OCI-LY1 (cell line): ENCODE data around the gene RENBP.
A peak's percentile ranks its signal among the peaks of the same experiment; 100 is the strongest.

Experiments used
- H2AFZ ChIP-seq: fragments of 200-600 bp; sonication (generic), shearing (Covaris generic); 2 replicates; pipeline ENCODE4 v1.6.0; 2014; ENCODE audit warnings: antibody characterized with exemption, mild to moderate bottlenecking, low read length
- H3F3A ChIP-seq: fragments of 200-600 bp; sonication (generic), shearing (Covaris generic); 2 replicates; pipeline ENCODE4 v1.6.0; 2014; ENCODE audit warnings: mild to moderate bottlenecking, antibody characterized with exemption, low read length, moderate library complexity; ENCODE audit not compliant: insufficient read depth
- H3K27ac ChIP-seq: fragments of 200-600 bp; sonication (generic); 2 replicates; pipeline ENCODE4 v1.5.1; 2014; ENCODE audit warnings: low read length, mixed run types, mild to moderate bottlenecking, low read depth; ENCODE audit not compliant: poor library complexity, severe bottlenecking
- H3K27me3 ChIP-seq: fragments of 200-600 bp; sonication (generic); 2 replicates; pipeline ENCODE4 v1.6.0; 2014; ENCODE audit warnings: antibody characterized with exemption, mild to moderate bottlenecking, low read length, moderate library complexity; ENCODE audit not compliant: insufficient read depth
- H3K36me3 ChIP-seq: fragments of 200-600 bp; sonication (generic); 2 replicates; pipeline ENCODE4 v1.6.1; 2014; ENCODE audit warnings: mild to moderate bottlenecking, antibody characterized with exemption, low read length, moderate library complexity, mixed read lengths; ENCODE audit not compliant: insufficient read depth
- H3K4me1 ChIP-seq: fragments of 200-600 bp; sonication (generic); 2 replicates; pipeline ENCODE4 v1.5.1; 2014; ENCODE audit warnings: mild to moderate bottlenecking, low read length, moderate library complexity; ENCODE audit not compliant: insufficient read depth, severe bottlenecking
- H3K4me2 ChIP-seq: fragments of 200-600 bp; sonication (generic), shearing (Covaris generic); 2 replicates; pipeline ENCODE4 v1.6.1; 2014; ENCODE audit warnings: low read length
- H3K4me3 ChIP-seq: fragments of 200-600 bp; sonication (generic); 2 replicates; pipeline ENCODE4 v1.5.1; 2014; ENCODE audit warnings: low read length, low read depth, mild to moderate bottlenecking, mixed read lengths; ENCODE audit not compliant: poor library complexity, severe bottlenecking
- H3K79me2 ChIP-seq: fragments of 200-600 bp; shearing (Covaris generic); 2 replicates; pipeline ENCODE4 v1.6.1; 2016; ENCODE audit warnings: mixed run types, low read length, mixed read lengths; ENCODE audit not compliant: insufficient read depth
- H3K9ac ChIP-seq: fragments of 200-600 bp; sonication (generic), shearing (Covaris generic); 2 replicates; pipeline ENCODE4 v1.6.1; 2014; ENCODE audit warnings: mild to moderate bottlenecking, low read length, mixed read lengths
- H3K9me2 ChIP-seq: fragments of 200-600 bp; sonication (generic), shearing (Covaris generic); 2 replicates; pipeline ENCODE4 v1.6.1; 2014; ENCODE audit warnings: low read depth, mild to moderate bottlenecking, low read length, mixed read lengths
- H3K9me3 ChIP-seq: fragments of 200-600 bp; shearing (Covaris generic); 2 replicates; pipeline ENCODE4 v1.6.1; 2014; ENCODE audit warnings: low read length, mixed read lengths
- H4K20me1 ChIP-seq: fragments of 200-600 bp; sonication (generic), shearing (Covaris generic); 2 replicates; pipeline ENCODE4 v1.6.0; 2016; ENCODE audit warnings: mild to moderate bottlenecking, low read length; ENCODE audit not compliant: insufficient read depth
- EZH2 ChIP-seq: fragments of 200-600 bp; sonication (generic), shearing (Covaris generic); IDR thresholded peaks from 2 replicates; pipeline ENCODE4 v1.8.0; 2017; ENCODE audit warnings: borderline replicate concordance, mixed run types, mild to moderate bottlenecking, antibody characterized with exemption, low read length, moderate library complexity, mixed read lengths
- TF ChIP-seq, protein P1 (sequence below): fragments of 200-600 bp; sonication (generic), shearing (Covaris generic); IDR thresholded peaks from 2 replicates; pipeline ENCODE4 v1.5.1; 2017; ENCODE audit warnings: mild to moderate bottlenecking, antibody characterized with exemption, low read length, moderate library complexity, mixed read lengths

The RENBP gene

GRCh38 chrX:153886915-153887314 is 57.5 kb downstream of the RENBP start:
- no peaks in the 10 kb centered on the region for H3F3A ChIP-seq
- H3K4me2 ChIP-seq = no peak overlapping the region
- no peak overlapping the region for H3K27ac ChIP-seq
- no peak overlapping the region for H2AFZ ChIP-seq
- H3K36me3 ChIP-seq = no peaks in the 10 kb centered on the region
- H3K9ac ChIP-seq = no peak overlapping the region
- TF ChIP-seq, protein P1, sequence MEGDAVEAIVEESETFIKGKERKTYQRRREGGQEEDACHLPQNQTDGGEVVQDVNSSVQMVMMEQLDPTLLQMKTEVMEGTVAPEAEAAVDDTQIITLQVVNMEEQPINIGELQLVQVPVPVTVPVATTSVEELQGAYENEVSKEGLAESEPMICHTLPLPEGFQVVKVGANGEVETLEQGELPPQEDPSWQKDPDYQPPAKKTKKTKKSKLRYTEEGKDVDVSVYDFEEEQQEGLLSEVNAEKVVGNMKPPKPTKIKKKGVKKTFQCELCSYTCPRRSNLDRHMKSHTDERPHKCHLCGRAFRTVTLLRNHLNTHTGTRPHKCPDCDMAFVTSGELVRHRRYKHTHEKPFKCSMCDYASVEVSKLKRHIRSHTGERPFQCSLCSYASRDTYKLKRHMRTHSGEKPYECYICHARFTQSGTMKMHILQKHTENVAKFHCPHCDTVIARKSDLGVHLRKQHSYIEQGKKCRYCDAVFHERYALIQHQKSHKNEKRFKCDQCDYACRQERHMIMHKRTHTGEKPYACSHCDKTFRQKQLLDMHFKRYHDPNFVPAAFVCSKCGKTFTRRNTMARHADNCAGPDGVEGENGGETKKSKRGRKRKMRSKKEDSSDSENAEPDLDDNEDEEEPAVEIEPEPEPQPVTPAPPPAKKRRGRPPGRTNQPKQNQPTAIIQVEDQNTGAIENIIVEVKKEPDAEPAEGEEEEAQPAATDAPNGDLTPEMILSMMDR = no peak
- no peak for TF ChIP-seq EZH2
- H3K9me2 ChIP-seq = no peaks in the 10 kb centered on the region
- no peaks in the 10 kb centered on the region for H3K9me3 ChIP-seq
- H3K79me2 ChIP-seq = no peaks in the 10 kb centered on the region
- no peak overlapping the region for H3K4me3 ChIP-seq
- H4K20me1 ChIP-seq = no peaks in the 10 kb centered on the region
- H3K27me3 ChIP-seq = no peaks in the 10 kb centered on the region
- no peaks in the 10 kb centered on the region for H3K4me1 ChIP-seq

DNA sequence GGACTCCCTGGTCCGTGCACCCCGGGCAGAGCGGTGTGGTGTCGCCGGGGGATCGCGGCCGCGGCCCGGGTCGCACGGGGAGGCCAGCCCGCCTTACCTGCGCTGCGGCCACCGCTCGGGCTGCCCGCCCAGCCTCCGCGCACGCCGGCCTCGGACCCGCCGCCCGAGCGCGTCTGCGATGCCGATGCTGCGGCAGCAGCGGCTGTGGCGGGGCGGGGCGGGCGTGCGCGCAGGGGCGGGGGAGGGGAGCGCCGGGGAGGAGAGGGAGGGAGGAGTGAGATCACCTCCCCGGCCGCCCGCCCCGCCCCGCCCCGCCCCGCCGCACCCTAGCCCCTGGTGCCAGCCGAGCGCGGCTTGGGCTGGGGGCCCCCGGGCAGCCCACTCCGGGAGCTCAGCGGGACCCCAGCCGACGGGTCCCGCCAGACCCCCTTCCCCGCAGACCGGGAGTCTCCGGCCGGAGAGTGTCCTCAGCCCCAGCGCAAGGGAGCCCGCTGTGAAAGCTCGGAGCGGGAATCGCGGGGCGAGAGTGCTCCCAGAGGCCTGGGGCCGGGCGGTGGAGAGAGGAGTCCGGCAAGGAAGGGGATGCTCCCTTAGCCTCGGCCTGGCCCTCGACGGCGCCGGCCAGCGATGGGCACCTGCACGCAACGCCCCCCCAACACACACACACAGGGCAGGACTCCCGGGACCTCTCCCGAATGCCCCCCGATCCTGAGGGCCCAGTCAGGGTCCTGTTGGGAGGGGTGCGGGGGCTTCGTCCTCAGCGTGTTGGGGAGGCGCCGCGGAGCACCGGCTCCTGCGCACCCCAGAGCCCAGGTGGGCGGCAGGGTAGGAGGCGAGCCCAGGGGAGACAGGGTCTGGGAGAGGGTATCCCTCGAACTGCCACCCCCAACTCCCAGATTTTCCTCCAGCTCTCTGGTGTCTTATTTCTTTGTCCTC is 58.2 kb downstream of the RENBP start, which contains the start of gene L1CAM:
Gene L1CAM (minus strand): TSS at position 206 of the 936 bp plus-strand sequence. CDS start 10,337 bp downstream, outside the sequence.
- Histone ChIP-seq H3K79me2 (no peaks in the 10 kb centered on the region), H3K27ac (no peak within 1 kb of the TSS), H4K20me1 (no peaks in the 10 kb centered on the region), H2AFZ (no peak within 1 kb of the TSS), H3K4me3 (peak within 1 kb of the TSS; percentile 36), H3K36me3 (no peaks in the 10 kb centered on the region), H3K4me1 (no peaks in the 10 kb centered on the region), H3K9ac (no peak within 1 kb of the TSS), H3K4me2 (peak within 1 kb of the TSS; percentile 50; the same call in 1 of the 2 replicates), H3K9me3 (no peaks in the 10 kb centered on the region), H3F3A (no peaks in the 10 kb centered on the region), H3K9me2 (no peaks in the 10 kb centered on the region), H3K27me3 (no peaks in the 10 kb centered on the region)
- TF ChIP-seq, protein P1 = no peak
- no peak for TF ChIP-seq EZH2
